HepG2 (cell line): Measurements from ENCODE around the gene RABL6. TPM values are rescaled to one million over a fixed set of nuclear protein-coding genes. Genes with fewer than 3 reads are reported as not detected.

Experiments used
- ATF5 ChIP-seq: sonication (generic); formaldehyde crosslinking; IDR thresholded peaks from 2 replicates; pipeline ENCODE4 v1.4.0; 2020; ENCODE audit warnings: mild to moderate bottlenecking, low read depth, missing genetic modification reagents
- FOXO4 ChIP-seq: sonication (generic); formaldehyde crosslinking; conservative IDR thresholded peaks from 2 replicates; pipeline ENCODE4 v1.8.1; 2023; ENCODE audit warnings: missing genetic modification reagents
- HCFC1 ChIP-seq: fragments of 150-350 bp; IDR thresholded peaks from 2 replicates; pipeline ENCODE4 v1.6.1; 2014; ENCODE audit warnings: low read depth, low read length
- HOMEZ ChIP-seq: IDR thresholded peaks from 2 replicates; pipeline ENCODE4 v1.6.1; 2016; ENCODE audit warnings: low read depth
- KDM6A ChIP-seq: IDR thresholded peaks from 2 replicates; pipeline ENCODE4 v1.6.1; 2016; ENCODE audit warnings: low read depth
- MIXL1 ChIP-seq: IDR thresholded peaks from 2 replicates; pipeline ENCODE4 v1.6.1; 2016
- MLXIP ChIP-seq: sonication (generic); formaldehyde crosslinking; IDR thresholded peaks from 2 replicates; pipeline ENCODE4 v1.9.0; 2021; ENCODE audit warnings: missing genetic modification reagents, borderline replicate concordance
- NFRKB ChIP-seq: fragments of 450-650 bp; IDR thresholded peaks from 2 replicates; pipeline ENCODE4 v1.6.1; 2017
- POLR2AphosphoS2 ChIP-seq: IDR thresholded peaks from 2 replicates; pipeline ENCODE4 v1.6.1; 2011; ENCODE audit warnings: low read depth, low read length, improper control_type of control experiment
- RNF2 ChIP-seq: fragments of 450-650 bp; conservative IDR thresholded peaks from 2 replicates; pipeline ENCODE4 v1.6.1; 2016; ENCODE audit warnings: low read depth
- SAFB2 ChIP-seq: sonication (generic); formaldehyde crosslinking; IDR thresholded peaks from 2 replicates; pipeline ENCODE4 v1.5.1; 2020; ENCODE audit warnings: missing genetic modification reagents, low read depth, mild to moderate bottlenecking, borderline replicate concordance
- SKI ChIP-seq: fragments of 450-650 bp; IDR thresholded peaks from one replicate; pipeline ENCODE4 v1.6.1; 2018; ENCODE audit warnings: mild to moderate bottlenecking; ENCODE audit not compliant: partially characterized antibody
- SKIL ChIP-seq: sonication (generic); formaldehyde crosslinking; IDR thresholded peaks from 2 replicates; pipeline ENCODE4 v1.8.0; 2022; ENCODE audit warnings: missing genetic modification reagents, mild to moderate bottlenecking, moderate library complexity, borderline replicate concordance
- TEAD3 ChIP-seq: optimal IDR thresholded peaks from 2 replicates; pipeline ENCODE3; 2016; ENCODE audit warnings: borderline replicate concordance
- ZNF263 ChIP-seq: sonication (generic); formaldehyde crosslinking; IDR thresholded peaks from 2 replicates; pipeline ENCODE4 v1.4.0; 2020; ENCODE audit warnings: missing genetic modification reagents
- ZNF34 ChIP-seq: sonication (generic); formaldehyde crosslinking; IDR thresholded peaks from 2 replicates; pipeline ENCODE4 v1.4.0; 2020; ENCODE audit warnings: mild to moderate bottlenecking, missing genetic modification reagents, borderline replicate concordance
- ZNF362 ChIP-seq: sonication (generic); formaldehyde crosslinking; IDR thresholded peaks from 2 replicates; pipeline ENCODE4 v1.4.0; 2020; ENCODE audit warnings: missing genetic modification reagents, mild to moderate bottlenecking, borderline replicate concordance
- ZNF562 ChIP-seq: sonication (generic); formaldehyde crosslinking; IDR thresholded peaks from 2 replicates; pipeline ENCODE4 v1.8.0; 2022; ENCODE audit warnings: missing genetic modification reagents, borderline replicate concordance
- ZNF607 ChIP-seq: sonication (generic); formaldehyde crosslinking; IDR thresholded peaks from 2 replicates; pipeline ENCODE4 v1.5.1; 2020; ENCODE audit warnings: missing genetic modification reagents, mild to moderate bottlenecking, borderline replicate concordance
- ZNF724P ChIP-seq: sonication (generic); formaldehyde crosslinking; IDR thresholded peaks from 2 replicates; pipeline ENCODE4 v1.8.0; 2022; ENCODE audit warnings: missing genetic modification reagents, borderline replicate concordance
- ZNF761 ChIP-seq: sonication (generic); formaldehyde crosslinking; conservative IDR thresholded peaks from 2 replicates; pipeline ENCODE4 v1.4.0; 2020; ENCODE audit warnings: mild to moderate bottlenecking, missing genetic modification reagents
- polyA plus RNA-seq, 8 experiments: library from polyadenylated mRNA; depleted of rRNA in 3 of 8; stranded (reverse) in 7 of 8; unstranded in 1 of 8; fragments of >200 nt; fragmentation: Illumina TruSeq in 4 of 8; extraction: Trizol in 4 of 8; gene quantifications; 2 replicates each; pipeline versions ENCODE4 v1.2.1 to v1.2.3, GENCODE V29; 2011 to 2016; ENCODE audit warnings: low read depth in 4 of 8, missing spikeins in 1 of 8, mixed read lengths in 1 of 8; ENCODE audit not compliant: insufficient read depth in 1 of 8
- total RNA-seq, 5 experiments: library from RNA; depleted of rRNA; stranded (reverse); fragments of >200 nt; fragmentation: Illumina TruSeq; extraction: Trizol; gene quantifications; 2 replicates each; pipeline ENCODE4 v1.2.3, GENCODE V29; 2016; ENCODE audit warnings: low read depth in 1 of 5

The RABL6 gene
- total and polyA plus RNA-seq, 2 of the 13 experiments (the other 11 are each of a cell fraction or from before 2014, with no cell fraction given), result 81.5 to 125 TPM

GRCh38 chr9:136773386-136774044 is 34.2 kb upstream of the RABL6 start (continued):
- no peak for TF ChIP-seq HOMEZ (CRISPR knock-in tag)
- TF ChIP-seq ZNF362 (CRISPR knock-in tag), result no peak
- no peak for TF ChIP-seq ZNF724P
- peak; percentile 72 for TF ChIP-seq HCFC1
- TF ChIP-seq TEAD3 (CRISPR knock-in tag), result peak; percentile 17
- no peak for TF ChIP-seq FOXO4
- no peak for TF ChIP-seq ZNF607 (CRISPR knock-in tag)
- TF ChIP-seq ZNF562 (CRISPR knock-in tag), result no peak
- TF ChIP-seq POLR2AphosphoS2, result no peak
- TF ChIP-seq MLXIP (CRISPR knock-in tag), result no peak
- TF ChIP-seq SKI, result no peak
- no peak for TF ChIP-seq MIXL1 (CRISPR knock-in tag)
- no peak for TF ChIP-seq KDM6A
- TF ChIP-seq ZNF34 (CRISPR knock-in tag), result no peak
- no peak for TF ChIP-seq NFRKB
- TF ChIP-seq SAFB2 (CRISPR knock-in tag), result no peak
- TF ChIP-seq ZNF761, result no peak
- no peak for TF ChIP-seq RNF2
- TF ChIP-seq ATF5 (CRISPR knock-in tag), result no peak
- TF ChIP-seq ZNF263, result no peak
- no peak for TF ChIP-seq SKIL
